Upper lobe of left lung (tissue), 6 donors: ENCODE results near the gene ZNF285. TPM values are rescaled to one million over a fixed set of nuclear protein-coding genes. Genes with fewer than 3 reads are reported as not detected.
A peak's percentile ranks its signal among the peaks of the same experiment; 100 is the strongest.
"Not testable (repeated sequence)": the region's sequence is repeated elsewhere in the genome, so short reads cannot be mapped to it uniquely, and the experiment has no call there.

Experiments used
- ATAC-seq, 2 donors: fragments of 200-7000 bp; cut with Tn5 transposase; one replicate each; pipeline ENCODE4 v1.9.1; 2022; ENCODE audit warnings: mild to moderate bottlenecking in 2 of 2, moderate library complexity in 2 of 2; ENCODE audit not compliant: low FRiP score in 2 of 2
- DNase-seq, 2 donors: peaks; one replicate each; pipeline ENCODE4 v3.0.0-alpha.2; 2019 to 2020
- H3K27ac ChIP-seq, 4 donors: fragments of 200-600 bp; sonication (generic); one replicate each; pipeline ENCODE4 v1.5.1; 2016 to 2019
- H3K27me3 ChIP-seq, 4 donors: fragments of 200-600 bp; sonication (generic); one replicate each; pipeline ENCODE4 v1.5.1; 2017 to 2019
- H3K36me3 ChIP-seq, 4 donors: fragments of 200-600 bp; sonication (generic); one replicate each; pipeline ENCODE4 v1.5.1; 2016 to 2019
- H3K4me1 ChIP-seq, 4 donors: fragments of 200-600 bp; sonication (generic); one replicate each; pipeline ENCODE4 v1.5.1; 2018 to 2019
- H3K4me3 ChIP-seq, 4 donors: fragments of 200-600 bp; sonication (generic); one replicate each; pipeline ENCODE4 v1.5.1; 2017 to 2019; ENCODE audit warnings: mild to moderate bottlenecking in 2 of 4, moderate library complexity in 1 of 4
- H3K9me3 ChIP-seq, 4 donors: fragments of 200-600 bp; sonication (generic); one replicate each; pipeline ENCODE4 v1.5.1; 2018 to 2019
- CTCF ChIP-seq, 6 experiments: fragments of 450-650 bp in 4 of 6; fragments of 200-600 bp in 2 of 6; sonication (generic) in 2 of 6; IDR thresholded peaks; one replicate each; pipeline ENCODE4 v1.5.1; 2016 to 2019; ENCODE audit warnings: antibody characterized with exemption in 6 of 6
- EP300 ChIP-seq, 4 donors: sonication (generic); formaldehyde crosslinking; IDR thresholded peaks; one replicate each; pipeline ENCODE4 v1.5.1; 2017; ENCODE audit warnings: antibody characterized with exemption in 4 of 4, control low read depth in 2 of 4
- POLR2A ChIP-seq, 4 donors: fragments of 450-650 bp; IDR thresholded peaks; one replicate each; pipeline ENCODE4 v1.5.1; 2016 to 2017; ENCODE audit warnings: antibody characterized with exemption in 4 of 4, mild to moderate bottlenecking in 2 of 4
- POLR2AphosphoS5 ChIP-seq, 2 donors: sonication (generic); formaldehyde crosslinking; IDR thresholded peaks; one replicate each; pipeline ENCODE4 v1.5.1; 2017; ENCODE audit warnings: antibody characterized with exemption in 2 of 2
- WGBS, 2 donors: methylation state at CpG; one replicate each; pipeline ENCODE4 v1.1.5; 2017 to 2018; 5-methylcytosine and 5-hydroxymethylcytosine counted together
- total RNA-seq, 6 donors: library from RNA; depleted of rRNA in 4 of 6; stranded (reverse); fragments of >200 nt in 4 of 6; gene quantifications; one replicate each; pipeline versions ENCODE4 v1.1.0 to v1.2.1, GENCODE V29; 2016 to 2021
- donor health status: DM: no; HTN: no; CAD: no; lungs with moderate emphysema.
- donor health status: DM: no; HTN: yes; CAD: no; lungs with severe emphysema.

The ZNF285 gene
- total RNA-seq, 6 donors from 2014 or later: 0.61 to 3.8 (median 1.3) TPM; not detected in 1

GRCh38 chr19:44430956-44431355 is 29.5 kb upstream of the ZNF285 start:
- DNase-seq: no peak
- H3K9me3 ChIP-seq: peaks cover 28 to 94% (median 72%) of the 10 kb centered on the region in 4 donors
- H3K4me3 ChIP-seq: no peak overlapping the region
- no peaks in the 10 kb centered on the region for H3K4me1 ChIP-seq
- no peak overlapping the region for H3K27ac ChIP-seq
- peaks cover 0 to 29% (median 6%) of the 10 kb centered on the region in 4 donors for H3K36me3 ChIP-seq
- H3K27me3 ChIP-seq: no peaks in the 10 kb centered on the region
- no peak for ATAC-seq
- 82 to 84% methylated on average over 1 of the region's 1 CpG for WGBS, 2 donors
- TF ChIP-seq POLR2A (IDR thresholded peaks at IDR 0.05) (no peak), CTCF (IDR thresholded peaks at IDR 0.05) (no peak), EP300 (IDR thresholded peaks at IDR 0.05) (no peak), POLR2AphosphoS5 (IDR thresholded peaks at IDR 0.05) (no peak)

- not testable (repeated sequence) for H3K27me3 ChIP-seq, H3K27ac ChIP-seq, H3K4me3 ChIP-seq, ATAC-seq, H3K4me1 ChIP-seq, H3K36me3 ChIP-seq
- peak in 1 of 2 donors; percentile 8 for DNase-seq
- peaks cover 3 to 73% (median 23%) of the 10 kb centered on the region in 4 donors for H3K9me3 ChIP-seq
- 89% methylated on average over 6 to 10 of the region's 15 CpGs for WGBS, 2 donors
These were observed 14.1 kb upstream of the ZNF285 start for GRCh38 chr19:44415553-44415952.

- DNase-seq, ATAC-seq, H3K27ac ChIP-seq, H3K4me3 ChIP-seq, H3K27me3 ChIP-seq, H3K4me1 ChIP-seq: not testable (repeated sequence)
- H3K36me3 ChIP-seq: peaks cover 0 to 18% (median 2%) of the 10 kb centered on the region in 4 donors
- 91 to 94% methylated on average over 4 of the region's 4 CpGs for WGBS, 2 donors
- H3K9me3 ChIP-seq: peaks cover 3 to 28% (median 16%) of the 10 kb centered on the region in 4 donors
These were observed 12.1 kb downstream of the ZNF285 start for GRCh38 chr19:44389268-44389667.

- H3K27me3 ChIP-seq: no peaks in the 10 kb centered on the region
- ATAC-seq (no peak), DNase-seq (no peak)
- no peaks in the 10 kb centered on the region for H3K36me3 ChIP-seq
- peaks cover 0 to 18% (median 5%) of the 10 kb centered on the region in 4 donors for H3K9me3 ChIP-seq
- 47 to 51% methylated on average over 2 of the region's 2 CpGs for WGBS, 2 donors
- H3K27ac ChIP-seq: no peak overlapping the region
- H3K4me1 ChIP-seq: no peaks in the 10 kb centered on the region
- H3K4me3 ChIP-seq: no peak overlapping the region
- TF ChIP-seq POLR2A (IDR thresholded peaks at IDR 0.05) (no peak), CTCF (IDR thresholded peaks at IDR 0.05) (no peak), EP300 (IDR thresholded peaks at IDR 0.05) (no peak), POLR2AphosphoS5 (IDR thresholded peaks at IDR 0.05) (no peak)
These were observed 26.6 kb downstream of the ZNF285 start for GRCh38 chr19:44374789-44375188.

GRCh38 chr19:44371815-44372480 is 29.5 kb downstream of the ZNF285 start:
- Histone ChIP-seq H3K4me1 (no peaks in the 10 kb centered on the region), H3K9me3 (peaks cover 2 to 18% (median 5%) of the 10 kb centered on the region in 4 donors), H3K36me3 (no peaks in the 10 kb centered on the region), H3K27me3 (no peaks in the 10 kb centered on the region), H3K4me3 (no peak overlapping the region), H3K27ac (no peak overlapping the region)
- no peak for TF ChIP-seq POLR2A (IDR thresholded peaks at IDR 0.05)
- no peak for TF ChIP-seq EP300 (IDR thresholded peaks at IDR 0.05)
- TF ChIP-seq POLR2AphosphoS5 (IDR thresholded peaks at IDR 0.05): no peak
- TF ChIP-seq CTCF (IDR thresholded peaks at IDR 0.05): no peak
- ATAC-seq (no peak), DNase-seq (no peak)
- 65 to 68% methylated on average over 20 of the region's 20 CpGs for WGBS, 2 donors

- 50 to 63% methylated on average over 16 to 17 of the region's 17 CpGs for WGBS, 2 donors
- H3K4me3 ChIP-seq: no peak overlapping the region
- TF ChIP-seq EP300 (IDR thresholded peaks at IDR 0.05): no peak
- no peak for TF ChIP-seq POLR2AphosphoS5 (IDR thresholded peaks at IDR 0.05)
- no peak for TF ChIP-seq CTCF (IDR thresholded peaks at IDR 0.05)
- no peak for TF ChIP-seq POLR2A (IDR thresholded peaks at IDR 0.05)
- no peak for DNase-seq
- no peaks in the 10 kb centered on the region for H3K4me1 ChIP-seq
- H3K27ac ChIP-seq: no peak overlapping the region
- peaks cover 0 to 14% (median 6%) of the 10 kb centered on the region in 4 donors for H3K9me3 ChIP-seq
- no peaks in the 10 kb centered on the region for H3K36me3 ChIP-seq
- no peak for ATAC-seq
- H3K27me3 ChIP-seq: no peaks in the 10 kb centered on the region
These were observed 34.4 kb downstream of the ZNF285 start for GRCh38 chr19:44367024-44367423.
